CD14-positive monocyte (primary cell): ENCODE measurements around the gene SPON2. TPM values are rescaled to one million over a fixed set of nuclear protein-coding genes. Genes with fewer than 3 reads are reported as not detected.

Experiments
- DNase-seq, 3 donors: peaks; one replicate each; pipeline ENCODE4 v3.0.0-alpha.2; 2011 to 2022
- H2AFZ ChIP-seq: 2 replicates; pipeline ENCODE4 v1.6.0; 2012; ENCODE audit warnings: mild to moderate bottlenecking, low read depth, low read length, inconsistent platforms; ENCODE audit not compliant: insufficient read depth, poor library complexity, severe bottlenecking
- H3K27ac ChIP-seq, 2 donors: 1 replicate in 1 of 2; 2 replicates in 1 of 2; pipeline ENCODE4 v1.5.1; 2012 to 2013; ENCODE audit warnings: low read length in 2 of 2, control low read depth in 1 of 2, inconsistent platforms in 1 of 2, low read depth in 1 of 2, mild to moderate bottlenecking in 1 of 2
- H3K27me3 ChIP-seq, 2 donors: one replicate each; pipeline versions ENCODE4 v1.6.0 to v1.6.1; 2011 to 2013; ENCODE audit warnings: low read length in 2 of 2; ENCODE audit not compliant: control insufficient read depth in 2 of 2, insufficient read depth in 2 of 2
- H3K36me3 ChIP-seq, 2 donors: replicated peaks in 1 of 2; 1 replicate in 1 of 2; 2 replicates in 1 of 2; pipeline versions ENCODE4 v1.5.1 to v1.6.1; 2012 to 2013; ENCODE audit warnings: low read length in 2 of 2, control low read depth in 1 of 2, inconsistent platforms in 1 of 2, mild to moderate bottlenecking in 1 of 2; ENCODE audit not compliant: insufficient read depth in 2 of 2, control insufficient read depth in 1 of 2
- H3K4me1 ChIP-seq, 2 donors: 1 replicate in 1 of 2; 2 replicates in 1 of 2; pipeline versions ENCODE4 v1.5.1 to v1.6.1; 2012 to 2013; ENCODE audit warnings: low read length in 2 of 2, control low read depth in 1 of 2, inconsistent platforms in 1 of 2, mild to moderate bottlenecking in 1 of 2, moderate library complexity in 1 of 2; ENCODE audit not compliant: insufficient read depth in 2 of 2, control insufficient read depth in 1 of 2
- H3K4me2 ChIP-seq: replicated peaks from 2 replicates; pipeline ENCODE3; 2012; ENCODE audit warnings: low read length, moderate library complexity, mild to moderate bottlenecking; ENCODE audit not compliant: poor library complexity, severe bottlenecking; ENCODE audit errors: extremely low read depth
- H3K4me3 ChIP-seq, 3 experiments: fragments of 200-600 bp in 1 of 3; sonication (generic) in 1 of 3; replicated peaks in 1 of 3; 1 replicate in 2 of 3; 2 replicates in 1 of 3; pipeline ENCODE4 v1.5.1; 2011 to 2013; ENCODE audit warnings: low read length in 3 of 3, mild to moderate bottlenecking in 3 of 3, control low read depth in 2 of 3, low read depth in 2 of 3, inconsistent platforms in 1 of 3, moderate library complexity in 1 of 3
- H3K79me2 ChIP-seq: 2 replicates; pipeline ENCODE4 v1.6.0; 2012; ENCODE audit warnings: mild to moderate bottlenecking, control low read depth, inconsistent platforms, low read length, moderate library complexity; ENCODE audit not compliant: insufficient read depth
- H3K9ac ChIP-seq: 2 replicates; pipeline ENCODE4 v1.6.0; 2017; ENCODE audit warnings: low read length, mild to moderate bottlenecking; ENCODE audit not compliant: insufficient read depth, poor library complexity, severe bottlenecking
- H3K9me3 ChIP-seq, 2 donors: replicated peaks in 1 of 2; 1 replicate in 1 of 2; 2 replicates in 1 of 2; pipeline versions ENCODE4 v1.5.1 to v1.6.1; 2012 to 2013; ENCODE audit warnings: low read length in 2 of 2, control low read depth in 1 of 2; ENCODE audit not compliant: control insufficient read depth in 1 of 2, insufficient read depth in 1 of 2
- H4K20me1 ChIP-seq: 2 replicates; pipeline ENCODE4 v1.6.0; 2012; ENCODE audit warnings: mild to moderate bottlenecking, low read length, control low read depth, moderate library complexity; ENCODE audit not compliant: insufficient read depth
- H3K27ac Mint-ChIP-seq, 7 donors: one replicate each; pipeline ENCODE4 v1.8.0; 2020; ENCODE audit warnings: mild to moderate bottlenecking in 7 of 7, mixed read lengths in 7 of 7, moderate library complexity in 6 of 7, inconsistent platforms in 2 of 7
- H3K27me3 Mint-ChIP-seq, 3 donors: one replicate each; pipeline ENCODE4 v1.8.0; 2021 to 2022; ENCODE audit warnings: low read depth in 3 of 3, mild to moderate bottlenecking in 3 of 3, mixed read lengths in 3 of 3, moderate library complexity in 3 of 3, inconsistent platforms in 1 of 3
- H3K36me3 Mint-ChIP-seq, 2 donors: one replicate each; pipeline ENCODE4 v1.8.0; 2020; ENCODE audit warnings: mixed read lengths in 2 of 2, inconsistent platforms in 1 of 2, mild to moderate bottlenecking in 1 of 2
- H3K4me1 Mint-ChIP-seq: one replicate; pipeline ENCODE4 v1.8.0; 2020; ENCODE audit warnings: mild to moderate bottlenecking, mixed read lengths
- H3K4me3 Mint-ChIP-seq, 2 donors: one replicate each; pipeline ENCODE4 v1.8.0; 2020; ENCODE audit warnings: mild to moderate bottlenecking in 2 of 2, mixed read lengths in 2 of 2, moderate library complexity in 1 of 2
- H3K9me3 Mint-ChIP-seq, 7 donors: one replicate each; pipeline ENCODE4 v1.8.0; 2020 to 2022; ENCODE audit warnings: mixed read lengths in 7 of 7, mild to moderate bottlenecking in 6 of 7, moderate library complexity in 6 of 7, inconsistent platforms in 2 of 7
- WGBS: methylation state at CpG from one replicate; pipeline ENCODE4 v1.1.5; 2013; ENCODE audit warnings: missing lambda C conversion rate; ENCODE audit not compliant: insufficient coverage; 5-methylcytosine and 5-hydroxymethylcytosine counted together
- intact Hi-C, 2 donors: fragments of 100-400 bp; cut with micrococcal nuclease; formaldehyde crosslinking; loops; one replicate each; pipeline versions ENCODE4 v1.15.0 to v1.15.1; 2023
- polyA plus RNA-seq, 3 donors: library from polyadenylated mRNA; depleted of rRNA in 1 of 3; unstranded in 2 of 3; stranded (reverse) in 1 of 3; fragments of 300-500 nt in 2 of 3; fragments of >200 nt in 1 of 3; fragmentation: Illumina TruSeq in 2 of 3; gene quantifications; 1 replicate in 2 of 3; 2 replicates in 1 of 3; pipeline ENCODE4 v1.2.3, GENCODE V29; 2012 to 2021
- TF ChIP-seq, protein P1 (sequence below): fragments of 200-600 bp; IDR thresholded peaks from one replicate; pipeline ENCODE4 v1.8.0; 2022; ENCODE audit warnings: antibody characterized with exemption, mild to moderate bottlenecking

SPON2 gene
- polyA plus RNA-seq, 3 donors: 0.74 to 1.4 (median 0.90) TPM

DNA sequence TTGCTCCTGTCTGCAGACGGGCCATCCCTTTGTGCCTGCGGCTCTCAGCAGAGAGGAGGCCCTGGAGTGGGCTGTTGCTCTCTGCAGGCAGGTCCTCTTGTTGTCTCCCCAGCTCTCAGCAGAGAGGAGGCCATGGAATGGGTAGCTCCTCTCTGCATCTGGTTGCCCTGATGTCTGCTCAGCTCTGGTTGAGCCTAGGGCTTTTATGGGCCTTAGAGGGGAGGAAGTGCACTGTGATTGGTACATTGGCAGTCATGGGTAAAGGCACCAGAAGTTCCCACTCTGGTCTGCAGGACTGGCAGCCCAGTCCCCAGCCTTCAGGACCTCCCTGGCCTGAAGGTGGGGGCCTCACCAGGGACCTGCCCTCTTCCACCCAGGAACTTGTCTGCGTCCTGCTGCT is 21.5 kb downstream of the SPON2 start:
- peaks cover 13 to 22% of the 10 kb centered on the region in 2 donors for H3K9me3 ChIP-seq
- Mint-ChIP-seq H3K36me3 (no peaks in the 10 kb centered on the region), H3K9me3 (peaks cover 5 to 25% (median 20%) of the 10 kb centered on the region in 7 donors), H3K4me1 (peaks cover 13% of the 10 kb centered on the region), H3K27me3 (peaks cover 10 to 14% (median 13%) of the 10 kb centered on the region in 3 donors), H3K27ac (no peak overlapping the region), H3K4me3 (no peak overlapping the region)
- H3K4me1 ChIP-seq: no peaks in the 10 kb centered on the region
- H3K27me3 ChIP-seq: no peaks in the 10 kb centered on the region
- H3K4me2 ChIP-seq: no peak overlapping the region
- H3K79me2 ChIP-seq: no peaks in the 10 kb centered on the region
- TF ChIP-seq, protein P1, sequence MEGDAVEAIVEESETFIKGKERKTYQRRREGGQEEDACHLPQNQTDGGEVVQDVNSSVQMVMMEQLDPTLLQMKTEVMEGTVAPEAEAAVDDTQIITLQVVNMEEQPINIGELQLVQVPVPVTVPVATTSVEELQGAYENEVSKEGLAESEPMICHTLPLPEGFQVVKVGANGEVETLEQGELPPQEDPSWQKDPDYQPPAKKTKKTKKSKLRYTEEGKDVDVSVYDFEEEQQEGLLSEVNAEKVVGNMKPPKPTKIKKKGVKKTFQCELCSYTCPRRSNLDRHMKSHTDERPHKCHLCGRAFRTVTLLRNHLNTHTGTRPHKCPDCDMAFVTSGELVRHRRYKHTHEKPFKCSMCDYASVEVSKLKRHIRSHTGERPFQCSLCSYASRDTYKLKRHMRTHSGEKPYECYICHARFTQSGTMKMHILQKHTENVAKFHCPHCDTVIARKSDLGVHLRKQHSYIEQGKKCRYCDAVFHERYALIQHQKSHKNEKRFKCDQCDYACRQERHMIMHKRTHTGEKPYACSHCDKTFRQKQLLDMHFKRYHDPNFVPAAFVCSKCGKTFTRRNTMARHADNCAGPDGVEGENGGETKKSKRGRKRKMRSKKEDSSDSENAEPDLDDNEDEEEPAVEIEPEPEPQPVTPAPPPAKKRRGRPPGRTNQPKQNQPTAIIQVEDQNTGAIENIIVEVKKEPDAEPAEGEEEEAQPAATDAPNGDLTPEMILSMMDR: no peak
- intact Hi-C loops: no loop called here
- no peak overlapping the region for H3K9ac ChIP-seq
- H3K36me3 ChIP-seq: no peaks in the 10 kb centered on the region
- no peak overlapping the region for H2AFZ ChIP-seq
- H3K27ac ChIP-seq: no peak overlapping the region
- DNase-seq: no peak
- H4K20me1 ChIP-seq: no peaks in the 10 kb centered on the region
- H3K4me3 ChIP-seq: no peak overlapping the region
- WGBS: 100% methylated on average over 2 of the region's 3 CpGs

GRCh38 chr4:1139860-1140259 is 32.5 kb downstream of the SPON2 start:
- H3K27ac ChIP-seq: no peak overlapping the region
- no peaks in the 10 kb centered on the region for H4K20me1 ChIP-seq
- H3K27ac Mint-ChIP-seq: no peak overlapping the region
- DNase-seq: no peak
- H3K9me3 ChIP-seq: no peaks in the 10 kb centered on the region
- H3K27me3 Mint-ChIP-seq: peaks cover 16 to 24% (median 22%) of the 10 kb centered on the region in 3 donors
- peaks cover 50% of the 10 kb centered on the region for H3K4me1 Mint-ChIP-seq
- TF ChIP-seq, protein P1: no peak
- H3K9ac ChIP-seq: no peak overlapping the region
- H3K79me2 ChIP-seq: no peaks in the 10 kb centered on the region
- WGBS: no CpG with 5 or more reads among the region's 1 CpG
- H3K4me3 ChIP-seq: no peak overlapping the region
- no peak overlapping the region for H2AFZ ChIP-seq
- intact Hi-C loops: loop anchor here in 1 of 2 donors (2.0 kb wide), 1 partner anchor 207 kb away; the partner anchor contains the start of gene UVSSA
- no peak overlapping the region for H3K4me3 Mint-ChIP-seq
- H3K36me3 Mint-ChIP-seq: peaks cover 0 to 5% of the 10 kb centered on the region in 2 donors
- H3K4me2 ChIP-seq: no peak overlapping the region
- no peaks in the 10 kb centered on the region for H3K36me3 ChIP-seq
- peaks cover 26 to 35% of the 10 kb centered on the region in 2 donors for H3K4me1 ChIP-seq
- H3K27me3 ChIP-seq: no peaks in the 10 kb centered on the region
- peaks cover 0 to 6% (median 0%) of the 10 kb centered on the region in 7 donors for H3K9me3 Mint-ChIP-seq
